Measurements from ENCODE around the gene SLC39A13. TPM values are rescaled to one million over a fixed set of nuclear protein-coding genes. Genes with fewer than 3 reads are reported as not detected.

SLC39A13 gene
- total and polyA plus RNA-seq, 2 of the 13 experiments (the other 11 are each of a cell fraction or from before 2014, with no cell fraction given), result 15.3 to 30.5 TPM

GRCh38 chr11:47408598-47409439 is 429 bp downstream of the SLC39A13 start (continued):
- TF ChIP-seq, protein P1, sequence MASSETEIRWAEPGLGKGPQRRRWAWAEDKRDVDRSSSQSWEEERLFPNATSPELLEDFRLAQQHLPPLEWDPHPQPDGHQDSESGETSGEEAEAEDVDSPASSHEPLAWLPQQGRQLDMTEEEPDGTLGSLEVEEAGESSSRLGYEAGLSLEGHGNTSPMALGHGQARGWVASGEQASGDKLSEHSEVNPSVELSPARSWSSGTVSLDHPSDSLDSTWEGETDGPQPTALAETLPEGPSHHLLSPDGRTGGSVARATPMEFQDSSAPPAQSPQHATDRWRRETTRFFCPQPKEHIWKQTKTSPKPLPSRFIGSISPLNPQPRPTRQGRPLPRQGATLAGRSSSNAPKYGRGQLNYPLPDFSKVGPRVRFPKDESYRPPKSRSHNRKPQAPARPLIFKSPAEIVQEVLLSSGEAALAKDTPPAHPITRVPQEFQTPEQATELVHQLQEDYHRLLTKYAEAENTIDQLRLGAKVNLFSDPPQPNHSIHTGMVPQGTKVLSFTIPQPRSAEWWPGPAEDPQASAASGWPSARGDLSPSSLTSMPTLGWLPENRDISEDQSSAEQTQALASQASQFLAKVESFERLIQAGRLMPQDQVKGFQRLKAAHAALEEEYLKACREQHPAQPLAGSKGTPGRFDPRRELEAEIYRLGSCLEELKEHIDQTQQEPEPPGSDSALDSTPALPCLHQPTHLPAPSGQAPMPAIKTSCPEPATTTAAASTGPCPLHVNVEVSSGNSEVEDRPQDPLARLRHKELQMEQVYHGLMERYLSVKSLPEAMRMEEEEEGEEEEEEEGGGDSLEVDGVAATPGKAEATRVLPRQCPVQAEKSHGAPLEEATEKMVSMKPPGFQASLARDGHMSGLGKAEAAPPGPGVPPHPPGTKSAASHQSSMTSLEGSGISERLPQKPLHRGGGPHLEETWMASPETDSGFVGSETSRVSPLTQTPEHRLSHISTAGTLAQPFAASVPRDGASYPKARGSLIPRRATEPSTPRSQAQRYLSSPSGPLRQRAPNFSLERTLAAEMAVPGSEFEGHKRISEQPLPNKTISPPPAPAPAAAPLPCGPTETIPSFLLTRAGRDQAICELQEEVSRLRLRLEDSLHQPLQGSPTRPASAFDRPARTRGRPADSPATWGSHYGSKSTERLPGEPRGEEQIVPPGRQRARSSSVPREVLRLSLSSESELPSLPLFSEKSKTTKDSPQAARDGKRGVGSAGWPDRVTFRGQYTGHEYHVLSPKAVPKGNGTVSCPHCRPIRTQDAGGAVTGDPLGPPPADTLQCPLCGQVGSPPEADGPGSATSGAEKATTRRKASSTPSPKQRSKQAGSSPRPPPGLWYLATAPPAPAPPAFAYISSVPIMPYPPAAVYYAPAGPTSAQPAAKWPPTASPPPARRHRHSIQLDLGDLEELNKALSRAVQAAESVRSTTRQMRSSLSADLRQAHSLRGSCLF (CRISPR knock-in tag; IDR thresholded peaks at IDR 0.05; ENCODE audit: borderline replicate concordance), result no peak
- TF ChIP-seq TBL1XR1 (IDR thresholded peaks at IDR 0.05; ENCODE audit: borderline replicate concordance, low read length, partially characterized antibody), result no peak
- TF ChIP-seq ZNF614 (CRISPR knock-in tag; IDR thresholded peaks at IDR 0.05; ENCODE audit: borderline replicate concordance), result no peak
- TF ChIP-seq, protein P2, sequence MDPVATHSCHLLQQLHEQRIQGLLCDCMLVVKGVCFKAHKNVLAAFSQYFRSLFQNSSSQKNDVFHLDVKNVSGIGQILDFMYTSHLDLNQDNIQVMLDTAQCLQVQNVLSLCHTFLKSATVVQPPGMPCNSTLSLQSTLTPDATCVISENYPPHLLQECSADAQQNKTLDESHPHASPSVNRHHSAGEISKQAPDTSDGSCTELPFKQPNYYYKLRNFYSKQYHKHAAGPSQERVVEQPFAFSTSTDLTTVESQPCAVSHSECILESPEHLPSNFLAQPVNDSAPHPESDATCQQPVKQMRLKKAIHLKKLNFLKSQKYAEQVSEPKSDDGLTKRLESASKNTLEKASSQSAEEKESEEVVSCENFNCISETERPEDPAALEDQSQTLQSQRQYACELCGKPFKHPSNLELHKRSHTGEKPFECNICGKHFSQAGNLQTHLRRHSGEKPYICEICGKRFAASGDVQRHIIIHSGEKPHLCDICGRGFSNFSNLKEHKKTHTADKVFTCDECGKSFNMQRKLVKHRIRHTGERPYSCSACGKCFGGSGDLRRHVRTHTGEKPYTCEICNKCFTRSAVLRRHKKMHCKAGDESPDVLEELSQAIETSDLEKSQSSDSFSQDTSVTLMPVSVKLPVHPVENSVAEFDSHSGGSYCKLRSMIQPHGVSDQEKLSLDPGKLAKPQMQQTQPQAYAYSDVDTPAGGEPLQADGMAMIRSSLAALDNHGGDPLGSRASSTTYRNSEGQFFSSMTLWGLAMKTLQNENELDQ (CRISPR knock-in tag; IDR thresholded peaks at IDR 0.05; ENCODE audit: borderline replicate concordance), result no peak
- TF ChIP-seq ZSCAN9 (CRISPR knock-in tag; IDR thresholded peaks at IDR 0.05; ENCODE audit: borderline replicate concordance), result no peak
- TF ChIP-seq RXRB (CRISPR knock-in tag; IDR thresholded peaks at IDR 0.05; ENCODE audit: borderline replicate concordance), result 0 out of 2 replicates have a peak, but pooled peaks have one; percentile 2
- TF ChIP-seq HMGXB3 (CRISPR knock-in tag; IDR thresholded peaks at IDR 0.05; ENCODE audit: borderline replicate concordance), result no peak
- TF ChIP-seq ZNF75D (CRISPR knock-in tag; IDR thresholded peaks at IDR 0.05; ENCODE audit: borderline replicate concordance), result no peak
- TF ChIP-seq ZFP82 (CRISPR knock-in tag; IDR thresholded peaks at IDR 0.05; ENCODE audit: borderline replicate concordance), result peak; percentile 85; the same call in 1 of the 2 replicates
- TF ChIP-seq GABPA (IDR thresholded peaks at IDR 0.05; ENCODE audit: low read depth, low read length), result no peak
- TF ChIP-seq GABPA (CRISPR knock-in tag; IDR thresholded peaks at IDR 0.05; ENCODE audit: low read depth), result peak; percentile 16; the same call in 1 of the 2 replicates
- TF ChIP-seq, protein P3, sequence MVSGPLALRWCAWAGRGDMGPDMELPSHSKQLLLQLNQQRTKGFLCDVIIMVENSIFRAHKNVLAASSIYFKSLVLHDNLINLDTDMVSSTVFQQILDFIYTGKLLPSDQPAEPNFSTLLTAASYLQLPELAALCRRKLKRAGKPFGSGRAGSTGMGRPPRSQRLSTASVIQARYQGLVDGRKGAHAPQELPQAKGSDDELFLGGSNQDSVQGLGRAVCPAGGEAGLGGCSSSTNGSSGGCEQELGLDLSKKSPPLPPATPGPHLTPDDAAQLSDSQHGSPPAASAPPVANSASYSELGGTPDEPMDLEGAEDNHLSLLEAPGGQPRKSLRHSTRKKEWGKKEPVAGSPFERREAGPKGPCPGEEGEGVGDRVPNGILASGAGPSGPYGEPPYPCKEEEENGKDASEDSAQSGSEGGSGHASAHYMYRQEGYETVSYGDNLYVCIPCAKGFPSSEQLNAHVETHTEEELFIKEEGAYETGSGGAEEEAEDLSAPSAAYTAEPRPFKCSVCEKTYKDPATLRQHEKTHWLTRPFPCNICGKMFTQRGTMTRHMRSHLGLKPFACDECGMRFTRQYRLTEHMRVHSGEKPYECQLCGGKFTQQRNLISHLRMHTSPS (CRISPR knock-in tag; IDR thresholded peaks at IDR 0.05; ENCODE audit: low read depth), result peak; percentile 84
- TF ChIP-seq HES4 (CRISPR knock-in tag; IDR thresholded peaks at IDR 0.05; ENCODE audit: borderline replicate concordance), result no peak
- TF ChIP-seq ZNF326 (CRISPR knock-in tag; IDR thresholded peaks at IDR 0.05; ENCODE audit: borderline replicate concordance), result no peak
